H1 (cell line): ENCODE data around the gene RELCH. TPM values are rescaled to one million over a fixed set of nuclear protein-coding genes. Genes with fewer than 3 reads are reported as not detected.

ENCODE experiments used
- CTCF ChIA-PET: fragments of 300-600 bp; sonication (Branson Sonifier 250); formaldehyde crosslinking; loops from one replicate; lab custom pipeline; 2021; ENCODE audit not compliant: partially characterized antibody; lab: Charles Lee
- POLR2A ChIA-PET: fragments of 300-600 bp; sonication (Branson Sonifier 250); formaldehyde crosslinking; loops from one replicate; lab custom pipeline; 2021; ENCODE audit warnings: inconsistent platforms; ENCODE audit not compliant: partially characterized antibody; lab: Charles Lee
- DNase-seq, 2 experiments: peaks; one replicate each; pipeline versions ENCODE4 v3.0.0 to v3.0.0-alpha.2; 2010 to 2022; ENCODE audit warnings: low spot score in 2 of 2, low read depth in 1 of 2, mixed read lengths in 1 of 2
- FAIRE-seq: peaks from 2 replicates; lab custom pipeline; 2011; peaks lifted over from hg19 to GRCh38; lab: Jason Lieb, UNC
- H2AFZ ChIP-seq: 2 replicates; pipeline ENCODE4 v1.8.1; 2012; ENCODE audit warnings: low read length, inconsistent platforms
- H2AK5ac ChIP-seq: 2 replicates; pipeline ENCODE4 v1.6.1; 2013; ENCODE audit warnings: low read depth, low read length
- H2BK120ac ChIP-seq: replicated peaks from 2 replicates; pipeline ENCODE3; 2013; ENCODE audit warnings: low read depth, low read length, inconsistent platforms
- H2BK12ac ChIP-seq: 2 replicates; pipeline ENCODE4 v1.6.1; 2013; ENCODE audit warnings: low read depth, low read length
- H2BK15ac ChIP-seq: 2 replicates; pipeline ENCODE4 v1.6.1; 2013; ENCODE audit warnings: low read length
- H2BK20ac ChIP-seq: 2 replicates; pipeline ENCODE4 v1.6.1; 2013; ENCODE audit warnings: low read length
- H2BK5ac ChIP-seq: 2 replicates; pipeline ENCODE4 v1.6.1; 2013; ENCODE audit warnings: low read depth, low read length
- H3K14ac ChIP-seq: 2 replicates; pipeline ENCODE4 v1.6.1; 2013; ENCODE audit warnings: inconsistent platforms; ENCODE audit not compliant: insufficient read length
- H3K18ac ChIP-seq: 2 replicates; pipeline ENCODE4 v1.6.1; 2013; ENCODE audit warnings: low read length; ENCODE audit errors: extremely low read depth
- H3K23ac ChIP-seq: 2 replicates; pipeline ENCODE4 v1.6.1; 2013; ENCODE audit warnings: inconsistent platforms; ENCODE audit not compliant: insufficient read length
- H3K23me2 ChIP-seq: 2 replicates; pipeline ENCODE4 v1.6.1; 2013; ENCODE audit warnings: low read depth, low read length
- H3K27ac ChIP-seq: 2 replicates; pipeline ENCODE4 v1.6.1; 2011; ENCODE audit warnings: low read depth, low read length, inconsistent platforms
- H3K27me3 ChIP-seq, 4 experiments: replicated peaks in 1 of 4; 1 replicate in 1 of 4; 2 replicates in 3 of 4; pipeline versions ENCODE4 v1.6.1 to v1.8.1; 2011 to 2013; ENCODE audit warnings: low read length in 3 of 4, mild to moderate bottlenecking in 3 of 4, inconsistent platforms in 2 of 4, mixed read lengths in 2 of 4, moderate library complexity in 1 of 4; ENCODE audit not compliant: control insufficient read depth in 3 of 4, insufficient read depth in 3 of 4; ENCODE audit errors: extremely low read depth in 1 of 4
- H3K36me3 ChIP-seq, 4 experiments: 2 replicates each; pipeline versions ENCODE4 v1.6.1 to v1.8.1; 2011 to 2013; ENCODE audit warnings: mild to moderate bottlenecking in 4 of 4, low read length in 3 of 4, moderate library complexity in 2 of 4, control low read depth in 1 of 4, inconsistent platforms in 1 of 4; ENCODE audit not compliant: insufficient read depth in 4 of 4, control insufficient read depth in 2 of 4
- H3K4ac ChIP-seq: replicated peaks from 2 replicates; pipeline ENCODE3; 2013; ENCODE audit warnings: low read length, low read depth, mixed read lengths, inconsistent platforms; ENCODE audit not compliant: insufficient read length
- H3K4me1 ChIP-seq, 4 experiments: replicated peaks in 1 of 4; 1 replicate in 1 of 4; 2 replicates in 3 of 4; pipeline versions ENCODE4 v1.6.1 to v1.8.1; 2011 to 2013; ENCODE audit warnings: low read length in 3 of 4, inconsistent platforms in 2 of 4, mixed read lengths in 1 of 4; ENCODE audit not compliant: insufficient read depth in 4 of 4, control insufficient read depth in 3 of 4
- H3K4me2 ChIP-seq, 2 experiments: 2 replicates each; pipeline versions ENCODE4 v1.6.1 to v1.8.1; 2011 to 2013; ENCODE audit warnings: low read depth in 2 of 2, low read length in 2 of 2, control low read depth in 1 of 2, inconsistent platforms in 1 of 2, mild to moderate bottlenecking in 1 of 2; ENCODE audit not compliant: insufficient read depth in 1 of 2
- H3K4me3 ChIP-seq, 4 experiments: fragments of 200-600, 300-600 bp in 1 of 4; sonication (generic), shearing (Covaris generic), sonication (Bioruptor Twin) in 1 of 4; 2 replicates each; pipeline versions ENCODE4 v1.5.1 to v1.8.1; 2011 to 2016; ENCODE audit warnings: low read length in 4 of 4, low read depth in 3 of 4, control low read depth in 2 of 4, inconsistent platforms in 2 of 4, mild to moderate bottlenecking in 2 of 4, mixed read lengths in 1 of 4, moderate library complexity in 1 of 4; ENCODE audit not compliant: insufficient read depth in 2 of 4; ENCODE audit errors: extremely low read depth in 1 of 4
- H3K56ac ChIP-seq: replicated peaks from 2 replicates; pipeline ENCODE3; 2013; ENCODE audit warnings: low read depth, mild to moderate bottlenecking, mixed read lengths, low read length, inconsistent platforms; ENCODE audit not compliant: insufficient read length
- H3K79me1 ChIP-seq: 2 replicates; pipeline ENCODE4 v1.6.1; 2013; ENCODE audit warnings: low read depth, low read length, control low read depth
- H3K79me2 ChIP-seq, 2 experiments: 2 replicates each; pipeline versions ENCODE4 v1.6.1 to v1.8.1; 2012 to 2013; ENCODE audit warnings: low read length in 2 of 2, mild to moderate bottlenecking in 2 of 2, inconsistent platforms in 1 of 2; ENCODE audit not compliant: insufficient read depth in 2 of 2, control insufficient read depth in 1 of 2
- H3K9ac ChIP-seq, 4 experiments: replicated peaks in 1 of 4; 1 replicate in 1 of 4; 2 replicates in 3 of 4; pipeline versions ENCODE4 v1.6.1 to v1.8.1; 2011 to 2013; ENCODE audit warnings: low read depth in 3 of 4, low read length in 3 of 4, control low read depth in 2 of 4, mild to moderate bottlenecking in 2 of 4, moderate library complexity in 2 of 4, inconsistent platforms in 1 of 4; ENCODE audit errors: extremely low read depth in 1 of 4
- H3K9me3 ChIP-seq, 2 experiments: 2 replicates each; pipeline versions ENCODE4 v1.6.1 to v1.8.1; 2012 to 2013; ENCODE audit warnings: mild to moderate bottlenecking in 2 of 2, moderate library complexity in 2 of 2, control low read depth in 1 of 2, inconsistent platforms in 1 of 2, low read depth in 1 of 2, low read length in 1 of 2, mixed read lengths in 1 of 2; ENCODE audit not compliant: insufficient read depth in 2 of 2
- H4K20me1 ChIP-seq, 2 experiments: replicated peaks in 1 of 2; 2 replicates each; pipeline versions ENCODE3 to v1.8.1; 2011 to 2013; ENCODE audit warnings: inconsistent platforms in 2 of 2, low read length in 2 of 2, mild to moderate bottlenecking in 1 of 2; ENCODE audit not compliant: insufficient read depth in 2 of 2, control insufficient read depth in 1 of 2
- H4K5ac ChIP-seq: 2 replicates; pipeline ENCODE4 v1.6.1; 2013; ENCODE audit warnings: low read length, low read depth, mixed read lengths, inconsistent platforms; ENCODE audit not compliant: insufficient read length
- H4K8ac ChIP-seq: 2 replicates; pipeline ENCODE4 v1.8.0; 2013; ENCODE audit warnings: mild to moderate bottlenecking, moderate library complexity, low read length, inconsistent platforms; ENCODE audit not compliant: insufficient read depth; ENCODE audit errors: extremely low read depth
- H4K91ac ChIP-seq: replicated peaks from 2 replicates; pipeline ENCODE3; 2013; ENCODE audit warnings: low read length, mixed read lengths, inconsistent platforms; ENCODE audit not compliant: insufficient read length
- MAFK ChIP-seq: IDR thresholded peaks from 2 replicates; pipeline ENCODE4 v1.6.1; 2012; ENCODE audit warnings: low read depth, mild to moderate bottlenecking, improper control_type of control experiment, low read length
- SIX5 ChIP-seq: IDR thresholded peaks from 2 replicates; pipeline ENCODE4 v1.6.1; 2011; ENCODE audit warnings: mild to moderate bottlenecking, low read depth, low read length
- WGBS, 2 experiments: shearing (Covaris generic) in 1 of 2; methylation state at CpG; one replicate each; pipeline versions ENCODE4 v1.1.6 to v1.1.7; 2013 to 2015; ENCODE audit warnings: low lambda C conversion rate in 2 of 2, mixed read lengths in 2 of 2, inconsistent platforms in 1 of 2, low coverage in 1 of 2, missing lambda C conversion rate in 1 of 2; ENCODE audit not compliant: insufficient replicate concordance in 2 of 2, insufficient coverage in 1 of 2, insufficient read length in 1 of 2; ENCODE audit errors: extremely low coverage in 1 of 2, missing lambda C conversion rate in 1 of 2; 5-methylcytosine and 5-hydroxymethylcytosine counted together
- polyA plus RNA-seq, 7 experiments: library from polyadenylated mRNA; depleted of rRNA in 3 of 7; stranded (reverse) in 5 of 7; unstranded in 2 of 7; fragments of >200 nt in 5 of 7; fragments of 200-250 nt in 2 of 7; gene quantifications; 1 replicate in 5 of 7; 2 replicates in 1 of 7; 4 replicates in 1 of 7; pipeline versions ENCODE4 v1.2.1 to v1.2.3, GENCODE V29; 2011 to 2013; ENCODE audit warnings: missing spikeins in 2 of 7, mixed read lengths in 2 of 7
- total RNA-seq: library from RNA; stranded (reverse); fragmentation: NEBNext Ultra II Directional; extraction: Animal tissue kit (Norgen Biotek cat#: 25700); gene quantifications from 2 replicates; pipeline ENCODE4 v1.2.1, GENCODE V29; 2021

The RELCH gene
- total and polyA plus RNA-seq, 2 of the 8 experiments (the other 6 are each of a cell fraction or from before 2014, with no cell fraction given) = 7.3 to 26.9 TPM

GRCh38 chr18:62226047-62226446, 39.0 kb downstream of the RELCH start:
- H3K4me1 ChIP-seq = no peaks in the 10 kb centered on the region
- no peaks in the 10 kb centered on the region for H3K79me2 ChIP-seq
- TF ChIP-seq SIX5 (no peak), MAFK (peak; percentile 78; the same call in 1 of the 2 replicates)
- H3K56ac ChIP-seq = no peak overlapping the region
- H4K5ac ChIP-seq = no peak overlapping the region
- H4K20me1 ChIP-seq = no peaks in the 10 kb centered on the region
- H2BK15ac ChIP-seq = no peak overlapping the region
- no peaks in the 10 kb centered on the region for H3K23me2 ChIP-seq
- H3K27me3 ChIP-seq = peaks cover 0 to 1% (median 0%) of the 10 kb centered on the region in 4 experiments; a peak in 1 of 7 replicates
- H3K9me3 ChIP-seq = peaks cover 5% of the 10 kb centered on the region in 2 experiments; a peak in 3 of 4 replicates
- no peak overlapping the region for H3K4me3 ChIP-seq
- H2BK120ac ChIP-seq = no peak overlapping the region
- no peak overlapping the region for H3K18ac ChIP-seq
- DNase-seq (no peak), FAIRE-seq (no peak)
- H2BK5ac ChIP-seq = no peak overlapping the region
- no peak overlapping the region for H3K4me2 ChIP-seq
- WGBS, 2 experiments = 91% methylated on average over 3 of the region's 3 CpGs; no CpG with 5 or more reads in 1 of the 2 experiments
- H3K27ac ChIP-seq = no peak overlapping the region
- no peak overlapping the region for H3K4ac ChIP-seq
- H4K8ac ChIP-seq = no peak overlapping the region
- H2BK20ac ChIP-seq = no peak overlapping the region
- no peaks in the 10 kb centered on the region for H3K79me1 ChIP-seq
- CTCF ChIA-PET = interaction anchor here (1.0 to 1.8 kb wide), 4 partner anchors 15 to 43 kb away, joined by 4 to 5 read pairs (median 5); no protein-coding TSS in a partner anchor
- H3K23ac ChIP-seq = no peak overlapping the region
- H3K14ac ChIP-seq = no peak overlapping the region
- H4K91ac ChIP-seq = no peak overlapping the region
- no peak overlapping the region for H2AK5ac ChIP-seq
- POLR2A ChIA-PET = no interaction called here
- H2BK12ac ChIP-seq = no peak overlapping the region
- no peak overlapping the region for H2AFZ ChIP-seq
- H3K36me3 ChIP-seq = peaks cover 0 to 45% (median 18%) of the 10 kb centered on the region in 4 experiments; a peak in 5 of 8 replicates
- no peak overlapping the region for H3K9ac ChIP-seq
